Measurements from ENCODE around the gene LGR6.
"Not testable (repeated sequence)": the region's sequence is repeated elsewhere in the genome, so short reads cannot be mapped to it uniquely, and the experiment has no call there.

LGR6 gene

GRCh38 chr1:202193614-202194327 lies at the start of gene LGR6:
TSS of gene LGR6 (plus strand) at chr1:202193799. CDS start at chr1:202193990, 191 bp downstream.
- no peak for DNase-seq

GRCh38 chr1:202144402-202145067 lies 49.1 kb upstream of the LGR6 start, which contains the start of gene ARL8A:
TSS of gene ARL8A (minus strand) at chr1:202144737. CDS start at chr1:202144572, 165 bp downstream.
- peak; percentile 13 to 55 for DNase-seq

GRCh38 chr1:202145068-202145743 lies 48.4 kb upstream of the LGR6 start:
- DNase-seq: no peak

DNA sequence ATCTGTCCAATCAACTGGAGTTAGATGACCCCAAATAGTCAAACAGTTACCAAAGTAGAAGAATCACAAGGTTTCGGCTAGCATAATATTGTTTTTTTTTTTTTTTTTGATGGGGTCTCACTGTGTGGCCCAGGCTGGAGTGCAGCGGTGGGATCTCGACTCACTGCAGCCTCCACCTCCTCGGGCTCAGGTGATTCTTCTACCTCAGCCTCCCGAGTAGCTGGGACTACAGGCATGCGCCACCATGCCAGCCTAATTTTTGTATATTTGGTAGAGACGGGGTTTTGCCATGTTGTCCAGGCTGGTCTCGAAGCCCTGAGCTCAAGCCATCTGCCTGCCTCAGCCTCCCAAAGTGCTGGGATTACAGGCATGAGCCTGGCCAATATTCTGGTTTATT lies 47.9 kb upstream of the LGR6 start:
- DNase-seq: not testable (repeated sequence)

DNA sequence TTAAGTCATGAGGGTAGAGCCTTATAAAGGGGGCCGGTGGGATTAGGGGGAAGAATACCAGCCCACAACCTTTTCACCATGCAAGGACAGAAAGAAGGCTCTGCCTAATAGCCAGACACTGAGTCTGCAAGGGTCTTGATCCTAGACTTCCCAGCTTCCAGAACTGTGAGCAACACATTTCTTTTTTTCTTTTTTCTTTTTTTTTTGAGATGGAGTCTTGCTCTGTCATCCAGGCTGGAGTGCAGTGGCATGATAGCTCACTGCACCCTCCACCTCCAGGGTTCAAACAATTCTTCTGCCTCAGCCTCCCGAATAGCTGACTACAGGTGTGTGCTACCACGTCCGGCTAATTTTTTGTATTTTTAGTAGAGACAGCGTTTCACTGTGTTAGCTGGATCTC lies 47.3 kb upstream of the LGR6 start:
- DNase-seq: no peak

GRCh38 chr1:202146993-202147392 lies 46.6 kb upstream of the LGR6 start:
- DNase-seq: no peak

DNA sequence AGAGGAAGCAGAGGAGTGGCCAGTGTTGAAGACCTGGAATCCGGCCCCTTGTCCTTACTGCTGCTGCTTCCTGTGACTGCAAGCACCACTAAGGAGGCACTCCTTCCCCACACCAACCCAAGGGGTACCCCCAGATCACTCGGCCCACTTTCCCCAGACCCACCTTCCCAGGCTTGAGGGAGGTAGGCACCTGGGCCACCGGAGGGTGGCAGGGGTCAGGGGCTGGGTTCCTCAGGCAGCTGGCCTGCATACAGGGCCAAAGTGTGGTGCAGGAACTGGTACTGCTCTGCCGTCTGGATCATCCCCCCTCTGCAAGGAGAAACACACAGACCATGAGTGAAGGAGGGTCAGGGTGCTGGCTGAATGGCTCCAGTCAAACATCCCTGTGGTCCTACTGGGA lies 45.2 kb upstream of the LGR6 start:
- no peak for DNase-seq

DNA sequence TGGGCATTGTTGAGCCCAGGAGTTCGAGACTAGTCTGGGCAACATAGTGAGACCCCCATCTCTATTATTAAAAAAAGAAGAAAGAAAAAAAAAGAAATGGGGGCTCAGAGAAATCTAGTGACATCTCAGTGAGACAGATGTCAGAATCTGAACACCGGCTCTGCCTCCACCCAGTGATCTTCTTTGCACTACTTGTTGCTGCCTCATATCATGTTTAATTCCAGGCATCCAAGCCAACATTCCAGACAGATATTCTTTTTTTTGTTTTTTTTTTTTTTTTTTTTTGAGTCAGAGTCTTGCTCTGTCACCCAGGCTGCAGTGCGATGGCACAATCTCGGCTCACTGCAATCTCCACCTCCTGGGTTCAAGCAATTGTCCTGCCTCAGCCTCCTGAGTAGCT lies 44.0 kb upstream of the LGR6 start:
- no peak for DNase-seq

DNA sequence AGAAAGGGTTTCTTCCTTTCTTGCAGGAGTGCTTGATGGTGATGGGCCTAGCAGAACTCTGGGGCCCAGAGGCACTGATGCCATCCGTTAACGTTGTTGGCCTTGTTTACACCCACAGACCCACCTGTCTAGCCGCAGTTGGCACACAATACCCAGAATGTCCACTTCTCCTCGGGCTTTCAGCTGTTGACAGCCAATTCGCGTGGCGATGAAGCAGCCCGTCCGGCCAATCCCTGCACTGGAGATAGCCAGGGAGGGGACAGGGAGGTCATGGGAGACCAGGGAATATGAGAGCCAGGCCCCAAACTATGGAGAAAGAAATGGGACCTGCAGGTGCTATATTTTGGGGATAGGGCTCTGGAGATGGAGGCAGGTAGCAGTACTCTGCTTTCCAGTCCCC lies 43.4 kb upstream of the LGR6 start:
- DNase-seq: no peak

- DNase-seq: no peak
Observed at GRCh38 chr1:202150602-202151001, 43.0 kb upstream of the LGR6 start.

GRCh38 chr1:202151045-202151444 lies 42.6 kb upstream of the LGR6 start:
- DNase-seq: no peak

DNA sequence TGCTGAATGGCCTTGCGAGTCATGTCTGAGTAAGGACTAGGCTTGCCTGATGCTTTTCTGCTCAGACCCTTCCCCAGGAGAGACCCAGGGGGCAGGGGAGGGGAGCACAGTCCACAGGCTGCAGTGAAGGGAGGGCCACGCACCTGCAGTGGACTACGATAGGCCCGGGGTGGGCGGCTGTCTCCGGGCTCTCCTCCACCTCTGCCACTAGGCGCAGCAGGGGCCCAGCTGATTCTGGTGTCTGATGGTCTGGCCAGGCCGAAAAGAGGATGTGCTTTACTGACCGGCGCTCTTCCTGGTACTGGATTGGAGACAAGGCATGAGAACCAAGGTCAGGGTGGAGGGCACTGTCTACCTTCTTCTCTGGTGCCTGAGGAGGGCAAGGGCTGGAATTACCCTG lies 41.2 kb upstream of the LGR6 start:
- DNase-seq: no peak

DNA sequence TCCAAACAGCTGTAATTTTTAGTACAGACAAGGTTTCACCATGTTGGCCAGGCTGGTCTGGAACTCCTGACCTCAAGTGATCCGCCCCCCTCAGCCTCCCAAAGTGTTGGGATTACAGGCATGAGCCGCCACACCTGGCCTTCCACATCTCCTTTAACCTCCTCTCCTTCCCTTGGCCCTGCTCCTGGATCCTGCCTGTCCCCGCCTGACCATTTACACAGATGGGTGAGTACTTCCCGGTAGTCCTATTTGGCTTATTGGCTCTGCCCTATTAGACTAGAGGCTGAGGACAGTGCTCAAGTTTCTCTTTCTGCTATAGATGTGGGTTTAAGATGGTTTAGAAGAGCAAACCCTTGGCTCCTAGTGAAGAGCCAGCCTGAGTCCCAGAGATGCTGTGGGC lies 40.3 kb upstream of the LGR6 start:
- DNase-seq: no peak

DNA sequence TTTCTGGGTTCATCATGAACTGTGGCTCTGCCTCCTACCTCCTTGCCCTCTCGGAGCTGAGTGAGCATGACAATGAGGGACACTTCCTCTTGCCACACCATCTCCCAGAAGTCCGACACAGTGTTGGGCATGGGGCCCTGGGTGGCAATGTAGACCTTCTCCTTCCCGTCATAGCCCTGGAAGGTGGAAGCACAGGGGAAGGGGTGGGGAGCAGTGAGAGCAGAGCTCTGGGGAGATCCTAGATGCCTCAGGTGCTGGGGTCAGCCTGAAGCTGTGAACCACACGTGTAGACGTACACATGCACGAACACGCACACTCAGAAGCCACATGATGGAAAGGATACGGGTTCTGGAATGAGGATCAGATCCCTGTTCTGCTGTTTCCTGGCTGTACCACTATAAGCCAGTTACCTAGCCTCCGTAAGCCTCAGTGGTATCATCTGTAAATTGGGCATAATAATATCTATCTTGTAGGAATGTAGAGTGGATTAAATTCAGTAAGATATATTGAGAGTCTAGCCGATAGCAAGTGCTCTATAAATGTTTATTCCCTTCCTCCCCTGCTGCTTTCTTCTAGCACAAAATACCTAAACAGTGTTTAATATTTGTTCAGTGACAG lies 39.3 kb upstream of the LGR6 start:
- no peak for DNase-seq

DNA sequence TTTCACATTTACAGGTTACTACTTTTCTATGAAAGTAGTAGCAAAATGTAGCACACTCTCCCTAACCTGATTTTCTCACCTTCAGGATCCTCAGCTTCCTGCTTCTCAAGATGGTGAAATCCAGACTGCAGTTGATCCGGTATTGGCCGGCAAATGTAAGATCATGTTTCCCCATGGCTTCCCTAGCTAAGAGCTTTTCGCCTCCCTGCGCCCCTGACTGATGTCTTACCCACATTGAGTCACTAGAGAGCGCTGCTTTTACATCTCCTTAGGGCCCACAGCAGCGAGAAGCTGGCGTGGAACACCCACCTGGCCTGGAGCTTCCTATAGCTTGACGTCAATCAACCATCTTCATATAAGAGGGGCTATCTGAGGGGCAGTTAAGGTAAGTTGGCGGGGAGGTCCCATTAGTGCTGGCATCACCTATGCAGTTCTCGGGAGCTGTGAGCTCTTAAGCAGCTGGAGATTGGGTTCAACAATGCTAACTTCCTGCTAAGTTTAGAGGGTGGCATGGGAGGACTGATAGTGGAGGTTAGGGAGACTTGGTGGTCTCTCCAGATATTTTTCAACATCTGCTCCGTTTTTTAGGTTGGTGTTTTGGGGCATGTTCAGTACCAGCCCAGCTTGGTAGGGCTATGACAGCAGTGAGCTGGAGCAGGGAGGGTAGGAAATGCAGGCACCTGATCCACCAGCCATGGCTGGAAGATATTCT lies 38.7 kb upstream of the LGR6 start:
- DNase-seq: peak in 1 of 2 experiments; percentile 56

GRCh38 chr1:202155478-202156021 lies 38.0 kb upstream of the LGR6 start:
- no peak for DNase-seq

GRCh38 chr1:202156590-202156989 lies 37.0 kb upstream of the LGR6 start:
- no peak for DNase-seq

DNA sequence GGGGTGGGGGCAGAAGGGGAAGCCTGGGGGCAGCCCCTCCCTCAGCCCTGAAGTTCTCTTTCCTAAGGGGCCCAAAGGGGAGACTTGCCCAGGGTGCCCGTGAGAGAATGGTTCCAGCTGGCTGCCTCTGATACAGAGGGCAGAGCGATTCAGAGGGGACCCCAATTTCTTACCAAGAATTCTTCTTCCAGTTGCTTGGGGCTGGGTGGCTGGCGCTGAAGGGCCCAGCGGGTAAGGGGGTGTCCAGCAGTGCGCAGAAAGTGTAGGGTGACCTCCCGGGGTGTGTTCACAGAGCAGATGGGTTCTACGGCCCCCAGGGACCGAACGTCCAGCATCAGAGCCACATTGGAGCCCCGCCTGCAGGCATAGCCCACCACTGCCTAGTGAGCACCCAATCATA lies 35.7 kb upstream of the LGR6 start:
- DNase-seq: no peak

DNA sequence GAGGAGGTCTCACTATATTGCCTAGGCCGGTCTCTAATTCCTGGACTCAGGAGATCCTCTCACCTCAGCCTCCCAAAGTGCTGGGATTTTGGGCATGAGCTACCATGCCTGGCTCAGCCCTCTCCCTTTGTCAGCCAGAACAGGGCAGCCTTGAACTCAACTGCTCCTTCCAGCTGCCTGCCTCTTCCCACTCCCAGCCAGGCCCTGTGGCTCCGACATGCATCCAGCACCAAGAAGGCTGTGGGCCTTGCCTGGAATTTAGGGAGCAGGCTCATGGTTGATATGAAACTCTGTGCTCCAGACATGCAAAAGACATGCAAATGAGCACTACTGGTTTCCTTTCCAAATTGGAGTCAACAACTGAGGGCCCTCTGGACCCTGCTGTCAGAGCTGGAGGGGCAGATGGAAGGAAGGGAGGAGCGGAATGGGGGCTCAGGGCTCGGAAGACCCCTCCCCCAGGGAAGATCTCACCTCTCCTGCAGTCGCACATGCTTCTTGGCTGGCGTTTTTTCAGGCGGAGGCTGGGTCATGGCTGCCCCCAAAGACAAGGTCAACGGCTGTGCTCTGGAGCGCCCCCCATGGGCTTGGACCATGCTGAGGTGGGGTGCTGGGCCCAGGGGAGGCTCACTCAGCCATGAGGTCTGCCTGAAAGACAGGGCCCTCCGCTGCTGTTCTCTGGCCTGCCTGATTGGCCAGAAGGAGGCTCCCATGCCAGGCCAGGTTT lies 34.6 kb upstream of the LGR6 start:
- no peak for DNase-seq

- no peak for DNase-seq
Observed at GRCh38 chr1:202159534-202160371, 33.8 kb upstream of the LGR6 start.

GRCh38 chr1:202160377-202160940 lies 33.1 kb upstream of the LGR6 start, which contains the start of gene PTPN7:
TSS of gene PTPN7 (minus strand) at chr1:202160602. CDS start at chr1:202159402, 1,200 bp downstream.
- no peak for DNase-seq

Measured in NCI-H446 (cell line).